HepG2 (cell line): ENCODE measurements around the gene HDAC5. TPM values are rescaled to one million over a fixed set of nuclear protein-coding genes. Genes with fewer than 3 reads are reported as not detected.

Experiments used
- NCOR1 ChIP-seq: fragments of 200-600 bp; sonication (generic); IDR thresholded peaks from 2 replicates; pipeline ENCODE4 v1.7.0; 2017; ENCODE audit warnings: antibody characterized with exemption, low read length, borderline replicate concordance
- PAX8 ChIP-seq: sonication (generic); formaldehyde crosslinking; IDR thresholded peaks from 2 replicates; pipeline ENCODE4 v1.8.0; 2022; ENCODE audit warnings: mild to moderate bottlenecking, missing genetic modification reagents, borderline replicate concordance
- RARA ChIP-seq: IDR thresholded peaks from 2 replicates; pipeline ENCODE4 v1.6.1; 2016; ENCODE audit warnings: missing genetic modification reagents, missing compliant biosample characterization
- SMARCC2 ChIP-seq: fragments of 450-650 bp; IDR thresholded peaks from 2 replicates; pipeline ENCODE4 v1.6.1; 2017; ENCODE audit warnings: antibody characterized with exemption, mild to moderate bottlenecking
- SP1 ChIP-seq, 2 experiments: fragments of 450-650 bp in 1 of 2; sonication (generic) in 1 of 2; formaldehyde crosslinking in 1 of 2; IDR thresholded peaks; 2 replicates each; pipeline versions ENCODE4 v1.4.0 to v1.6.1; 2016 to 2020; ENCODE audit warnings: missing genetic modification reagents in 1 of 2
- ZNF550 ChIP-seq: sonication (generic); formaldehyde crosslinking; IDR thresholded peaks from 2 replicates; pipeline ENCODE4 v1.4.0; 2020; ENCODE audit warnings: mild to moderate bottlenecking, missing genetic modification reagents, borderline replicate concordance
- ZNF564 ChIP-seq: sonication (generic); formaldehyde crosslinking; IDR thresholded peaks from 2 replicates; pipeline ENCODE4 v1.8.1; 2023; ENCODE audit warnings: mild to moderate bottlenecking, missing genetic modification reagents
- ZNF629 ChIP-seq: sonication (generic); formaldehyde crosslinking; conservative IDR thresholded peaks from 2 replicates; pipeline ENCODE4 v1.5.0; 2020; ENCODE audit warnings: missing genetic modification reagents
- polyA plus RNA-seq, 8 experiments: library from polyadenylated mRNA; depleted of rRNA in 3 of 8; stranded (reverse) in 7 of 8; unstranded in 1 of 8; fragments of >200 nt; fragmentation: Illumina TruSeq in 4 of 8; extraction: Trizol in 4 of 8; gene quantifications; 2 replicates each; pipeline versions ENCODE4 v1.2.1 to v1.2.3, GENCODE V29; 2011 to 2016; ENCODE audit warnings: low read depth in 4 of 8, missing spikeins in 1 of 8, mixed read lengths in 1 of 8; ENCODE audit not compliant: insufficient read depth in 1 of 8
- total RNA-seq, 5 experiments: library from RNA; depleted of rRNA; stranded (reverse); fragments of >200 nt; fragmentation: Illumina TruSeq; extraction: Trizol; gene quantifications; 2 replicates each; pipeline ENCODE4 v1.2.3, GENCODE V29; 2016; ENCODE audit warnings: low read depth in 1 of 5
- TF ChIP-seq, protein P1 (sequence below): sonication (generic); formaldehyde crosslinking; IDR thresholded peaks from 2 replicates; pipeline ENCODE4 v1.4.0; 2020; ENCODE audit warnings: missing genetic modification reagents
- TF ChIP-seq, protein P2 (sequence below): sonication (generic); formaldehyde crosslinking; IDR thresholded peaks from 2 replicates; pipeline ENCODE4 v1.4.0; 2020; ENCODE audit warnings: mild to moderate bottlenecking, missing genetic modification reagents
- TF ChIP-seq, protein P3 (sequence below): sonication (generic); IDR thresholded peaks from 2 replicates; pipeline ENCODE4 v1.6.1; 2016; ENCODE audit warnings: low read depth, borderline replicate concordance
- TF ChIP-seq, protein P4 (sequence below): fragments of 450-650 bp; IDR thresholded peaks from 2 replicates; pipeline ENCODE4 v1.6.1; 2017
- TF ChIP-seq, protein P5 (sequence below): IDR thresholded peaks from 2 replicates; pipeline ENCODE4 v1.6.1; 2018; ENCODE audit warnings: missing genetic modification reagents

The HDAC5 gene
- total and polyA plus RNA-seq, 2 of the 13 experiments (the other 11 are each of a cell fraction or from before 2014, with no cell fraction given), result 46.4 to 85.4 TPM

DNA sequence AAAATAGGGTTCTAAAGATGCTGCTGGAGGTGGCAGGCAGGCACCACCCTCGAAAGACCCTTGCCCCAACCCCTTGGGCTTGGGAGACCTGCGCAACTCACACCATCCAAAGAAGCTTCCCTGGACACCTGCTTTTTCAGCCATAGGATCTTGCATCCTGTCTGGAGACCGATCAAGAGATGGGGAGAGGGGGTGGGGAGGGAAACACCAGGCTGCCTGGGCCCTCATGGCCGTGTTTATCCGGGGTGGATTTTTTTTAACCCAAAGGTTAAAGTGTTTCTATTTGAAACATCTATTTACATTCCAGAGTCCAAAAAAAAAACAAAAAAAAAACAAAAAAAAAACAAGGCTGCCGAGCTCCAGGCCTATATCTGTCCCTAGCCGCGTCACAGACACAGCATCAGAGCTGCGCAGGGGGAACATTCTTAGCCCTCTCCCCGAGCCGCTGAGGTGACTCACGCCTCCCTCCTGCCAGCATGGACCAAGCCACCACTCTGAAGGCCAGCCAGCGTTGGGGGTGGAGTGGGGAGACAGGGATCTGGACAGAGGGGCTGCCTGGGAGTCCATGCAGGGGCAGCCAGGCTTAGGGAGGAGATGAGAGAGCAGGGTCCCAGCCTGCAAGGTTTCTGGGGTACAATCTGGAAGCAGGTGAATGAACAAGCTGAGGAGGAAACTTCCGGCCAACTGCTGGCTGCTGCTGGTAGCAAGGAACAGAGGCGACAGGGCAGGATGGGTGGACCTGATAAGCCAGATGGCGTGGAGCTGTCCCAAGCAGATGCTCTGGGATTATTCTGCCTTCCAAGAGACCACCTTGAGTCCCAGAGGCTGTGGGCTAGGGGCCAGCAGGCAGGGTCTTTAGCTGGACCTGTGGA is 14.8 kb downstream of the HDAC5 start (continued):
- TF ChIP-seq, protein P1, sequence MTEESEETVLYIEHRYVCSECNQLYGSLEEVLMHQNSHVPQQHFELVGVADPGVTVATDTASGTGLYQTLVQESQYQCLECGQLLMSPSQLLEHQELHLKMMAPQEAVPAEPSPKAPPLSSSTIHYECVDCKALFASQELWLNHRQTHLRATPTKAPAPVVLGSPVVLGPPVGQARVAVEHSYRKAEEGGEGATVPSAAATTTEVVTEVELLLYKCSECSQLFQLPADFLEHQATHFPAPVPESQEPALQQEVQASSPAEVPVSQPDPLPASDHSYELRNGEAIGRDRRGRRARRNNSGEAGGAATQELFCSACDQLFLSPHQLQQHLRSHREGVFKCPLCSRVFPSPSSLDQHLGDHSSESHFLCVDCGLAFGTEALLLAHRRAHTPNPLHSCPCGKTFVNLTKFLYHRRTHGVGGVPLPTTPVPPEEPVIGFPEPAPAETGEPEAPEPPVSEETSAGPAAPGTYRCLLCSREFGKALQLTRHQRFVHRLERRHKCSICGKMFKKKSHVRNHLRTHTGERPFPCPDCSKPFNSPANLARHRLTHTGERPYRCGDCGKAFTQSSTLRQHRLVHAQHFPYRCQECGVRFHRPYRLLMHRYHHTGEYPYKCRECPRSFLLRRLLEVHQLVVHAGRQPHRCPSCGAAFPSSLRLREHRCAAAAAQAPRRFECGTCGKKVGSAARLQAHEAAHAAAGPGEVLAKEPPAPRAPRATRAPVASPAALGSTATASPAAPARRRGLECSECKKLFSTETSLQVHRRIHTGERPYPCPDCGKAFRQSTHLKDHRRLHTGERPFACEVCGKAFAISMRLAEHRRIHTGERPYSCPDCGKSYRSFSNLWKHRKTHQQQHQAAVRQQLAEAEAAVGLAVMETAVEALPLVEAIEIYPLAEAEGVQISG (CRISPR knock-in tag), result peak; percentile 58
- no peak for TF ChIP-seq ZNF629 (CRISPR knock-in tag)
- TF ChIP-seq ZNF564 (CRISPR knock-in tag), result peak; percentile 50; the same call in 1 of the 2 replicates
- TF ChIP-seq, protein P2, sequence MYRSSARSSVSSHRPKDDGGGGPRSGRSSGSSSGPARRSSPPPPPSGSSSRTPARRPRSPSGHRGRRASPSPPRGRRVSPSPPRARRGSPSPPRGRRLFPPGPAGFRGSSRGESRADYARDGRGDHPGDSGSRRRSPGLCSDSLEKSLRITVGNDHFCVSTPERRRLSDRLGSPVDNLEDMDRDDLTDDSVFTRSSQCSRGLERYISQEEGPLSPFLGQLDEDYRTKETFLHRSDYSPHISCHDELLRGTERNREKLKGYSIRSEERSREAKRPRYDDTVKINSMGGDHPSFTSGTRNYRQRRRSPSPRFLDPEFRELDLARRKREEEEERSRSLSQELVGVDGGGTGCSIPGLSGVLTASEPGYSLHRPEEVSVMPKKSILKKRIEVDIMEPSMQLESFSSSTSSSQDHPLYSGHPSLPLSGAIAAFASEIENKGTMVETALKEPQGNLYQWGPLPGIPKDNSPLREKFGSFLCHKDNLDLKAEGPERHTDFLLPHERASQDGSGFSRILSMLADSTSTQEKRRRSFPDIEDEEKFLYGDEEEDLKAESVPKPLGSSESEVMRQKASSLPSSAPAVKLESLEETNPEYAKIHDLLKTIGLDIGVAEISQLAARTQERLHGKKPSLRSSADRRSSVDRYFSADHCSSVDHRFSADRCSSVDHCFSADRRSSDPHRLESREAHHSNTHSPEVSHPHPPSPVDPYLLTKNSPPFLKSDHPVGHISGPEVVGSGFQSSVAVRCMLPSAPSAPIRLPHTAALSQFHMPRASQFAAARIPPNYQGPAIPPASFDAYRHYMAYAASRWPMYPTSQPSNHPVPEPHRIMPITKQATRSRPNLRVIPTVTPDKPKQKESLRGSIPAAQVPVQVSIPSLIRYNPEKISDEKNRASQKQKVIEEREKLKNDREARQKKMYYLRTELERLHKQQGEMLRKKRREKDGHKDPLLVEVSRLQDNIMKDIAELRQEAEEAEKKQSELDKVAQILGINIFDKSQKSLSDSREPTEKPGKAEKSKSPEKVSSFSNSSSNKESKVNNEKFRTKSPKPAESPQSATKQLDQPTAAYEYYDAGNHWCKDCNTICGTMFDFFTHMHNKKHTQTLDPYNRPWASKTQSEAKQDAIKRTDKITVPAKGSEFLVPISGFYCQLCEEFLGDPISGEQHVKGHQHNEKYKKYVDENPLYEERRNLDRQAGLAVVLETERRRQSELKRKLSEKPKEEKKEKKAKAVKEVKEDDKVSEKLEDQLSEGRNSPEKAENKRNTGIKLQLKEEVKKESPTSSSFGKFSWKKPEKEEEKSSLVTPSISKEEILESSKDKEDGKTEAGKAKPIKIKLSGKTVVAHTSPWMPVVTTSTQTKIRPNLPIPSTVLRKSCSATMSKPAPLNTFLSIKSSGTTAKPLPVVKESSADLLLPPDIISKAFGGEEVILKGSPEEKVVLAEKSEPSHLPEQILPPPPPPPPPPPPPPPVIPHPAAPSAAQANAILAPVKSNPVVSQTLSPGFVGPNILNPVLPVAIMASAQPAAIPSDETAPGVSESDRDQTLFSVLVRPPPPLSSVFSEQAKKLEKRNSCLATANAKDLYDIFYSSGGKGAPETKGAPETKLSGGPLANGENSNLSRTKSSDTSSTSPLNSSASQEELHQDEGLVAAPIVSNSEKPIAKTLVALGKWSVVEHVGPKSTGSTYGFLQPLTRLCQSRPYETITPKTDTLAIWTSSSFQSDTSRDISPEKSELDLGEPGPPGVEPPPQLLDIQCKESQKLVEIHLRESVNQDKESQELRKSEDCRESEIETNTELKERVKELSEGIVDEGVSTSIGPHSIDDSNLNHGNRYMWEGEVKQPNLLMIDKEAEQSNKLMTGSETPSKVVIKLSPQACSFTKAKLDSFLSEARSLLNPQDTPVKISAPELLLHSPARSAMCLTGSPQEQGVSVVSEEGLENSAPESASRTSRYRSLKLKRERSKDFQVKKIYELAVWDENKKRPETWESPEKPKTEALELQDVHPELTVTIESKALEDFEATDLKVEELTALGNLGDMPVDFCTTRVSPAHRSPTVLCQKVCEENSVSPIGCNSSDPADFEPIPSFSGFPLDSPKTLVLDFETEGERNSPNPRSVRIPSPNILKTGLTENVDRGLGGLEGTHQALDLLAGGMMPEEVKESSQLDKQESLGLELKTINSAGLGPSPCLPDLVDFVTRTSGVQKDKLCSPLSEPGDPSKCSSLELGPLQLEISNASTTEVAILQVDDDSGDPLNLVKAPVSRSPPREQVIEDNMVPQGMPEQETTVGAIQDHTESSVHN (CRISPR knock-in tag), result peak; percentile 91; the same call in 1 of the 2 replicates
- no peak for TF ChIP-seq SMARCC2
- TF ChIP-seq NCOR1, result peak; percentile 96
- TF ChIP-seq, protein P3, sequence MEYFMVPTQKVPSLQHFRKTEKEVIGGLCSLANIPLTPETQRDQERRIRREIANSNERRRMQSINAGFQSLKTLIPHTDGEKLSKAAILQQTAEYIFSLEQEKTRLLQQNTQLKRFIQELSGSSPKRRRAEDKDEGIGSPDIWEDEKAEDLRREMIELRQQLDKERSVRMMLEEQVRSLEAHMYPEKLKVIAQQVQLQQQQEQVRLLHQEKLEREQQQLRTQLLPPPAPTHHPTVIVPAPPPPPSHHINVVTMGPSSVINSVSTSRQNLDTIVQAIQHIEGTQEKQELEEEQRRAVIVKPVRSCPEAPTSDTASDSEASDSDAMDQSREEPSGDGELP, result peak; percentile 62; the same call in 1 of the 2 replicates
- TF ChIP-seq, protein P4, sequence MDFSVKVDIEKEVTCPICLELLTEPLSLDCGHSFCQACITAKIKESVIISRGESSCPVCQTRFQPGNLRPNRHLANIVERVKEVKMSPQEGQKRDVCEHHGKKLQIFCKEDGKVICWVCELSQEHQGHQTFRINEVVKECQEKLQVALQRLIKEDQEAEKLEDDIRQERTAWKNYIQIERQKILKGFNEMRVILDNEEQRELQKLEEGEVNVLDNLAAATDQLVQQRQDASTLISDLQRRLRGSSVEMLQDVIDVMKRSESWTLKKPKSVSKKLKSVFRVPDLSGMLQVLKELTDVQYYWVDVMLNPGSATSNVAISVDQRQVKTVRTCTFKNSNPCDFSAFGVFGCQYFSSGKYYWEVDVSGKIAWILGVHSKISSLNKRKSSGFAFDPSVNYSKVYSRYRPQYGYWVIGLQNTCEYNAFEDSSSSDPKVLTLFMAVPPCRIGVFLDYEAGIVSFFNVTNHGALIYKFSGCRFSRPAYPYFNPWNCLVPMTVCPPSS, result no peak
- TF ChIP-seq SP1 (IDR thresholded peaks at IDR 0.05), result no peak
- TF ChIP-seq SP1 (CRISPR knock-in tag; IDR thresholded peaks at IDR 0.05), result 0 out of 2 replicates have a peak, but pooled peaks have one; percentile 33
- TF ChIP-seq, protein P5, sequence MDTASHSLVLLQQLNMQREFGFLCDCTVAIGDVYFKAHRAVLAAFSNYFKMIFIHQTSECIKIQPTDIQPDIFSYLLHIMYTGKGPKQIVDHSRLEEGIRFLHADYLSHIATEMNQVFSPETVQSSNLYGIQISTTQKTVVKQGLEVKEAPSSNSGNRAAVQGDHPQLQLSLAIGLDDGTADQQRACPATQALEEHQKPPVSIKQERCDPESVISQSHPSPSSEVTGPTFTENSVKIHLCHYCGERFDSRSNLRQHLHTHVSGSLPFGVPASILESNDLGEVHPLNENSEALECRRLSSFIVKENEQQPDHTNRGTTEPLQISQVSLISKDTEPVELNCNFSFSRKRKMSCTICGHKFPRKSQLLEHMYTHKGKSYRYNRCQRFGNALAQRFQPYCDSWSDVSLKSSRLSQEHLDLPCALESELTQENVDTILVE (CRISPR knock-in tag), result peak; percentile 88; the same call in 1 of the 2 replicates
- TF ChIP-seq ZNF550 (CRISPR knock-in tag), result no peak
- peak; percentile 42; the same call in 1 of the 2 replicates for TF ChIP-seq PAX8
- TF ChIP-seq RARA (CRISPR knock-in tag), result peak; percentile 84
